Right forelimb (tissue), 1 donor: ENCODE results near the gene ENTPD8.
A peak's percentile ranks its signal among the peaks of the same experiment; 100 is the strongest.

ENCODE experiments used
- DNase-seq: peaks from one replicate; pipeline ENCODE4 v3.0.0-alpha.2; 2018

ENTPD8 gene

DNA sequence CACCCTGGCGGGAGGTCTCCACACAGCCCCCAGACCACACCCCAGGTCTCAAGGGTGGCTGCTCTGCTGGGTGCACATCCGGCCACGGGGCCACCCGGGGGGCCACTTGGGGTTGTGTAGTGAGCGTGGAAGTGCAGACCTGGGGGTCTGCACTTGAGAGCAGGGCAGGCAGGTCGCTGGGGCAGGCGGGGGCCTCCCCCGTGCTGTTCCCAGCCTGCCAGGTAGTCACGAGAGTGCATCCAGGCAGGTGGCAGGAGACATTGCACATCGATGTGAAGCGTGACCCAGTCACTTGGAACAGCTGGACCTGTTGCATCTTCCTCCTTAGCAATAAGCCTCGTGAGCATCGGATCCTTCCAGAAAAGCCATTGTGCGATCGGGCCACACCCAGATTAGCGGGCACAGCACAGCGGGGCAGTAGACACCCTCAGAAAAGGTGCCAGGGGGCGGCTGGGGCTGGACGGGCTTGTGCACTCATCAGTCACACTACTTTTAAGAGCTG, 4.8 kb upstream of the ENTPD8 start:
- no peak for DNase-seq

GRCh38 chr9:137445275-137445807, 4.2 kb upstream of the ENTPD8 start:
- peak; percentile 84 for DNase-seq

DNA sequence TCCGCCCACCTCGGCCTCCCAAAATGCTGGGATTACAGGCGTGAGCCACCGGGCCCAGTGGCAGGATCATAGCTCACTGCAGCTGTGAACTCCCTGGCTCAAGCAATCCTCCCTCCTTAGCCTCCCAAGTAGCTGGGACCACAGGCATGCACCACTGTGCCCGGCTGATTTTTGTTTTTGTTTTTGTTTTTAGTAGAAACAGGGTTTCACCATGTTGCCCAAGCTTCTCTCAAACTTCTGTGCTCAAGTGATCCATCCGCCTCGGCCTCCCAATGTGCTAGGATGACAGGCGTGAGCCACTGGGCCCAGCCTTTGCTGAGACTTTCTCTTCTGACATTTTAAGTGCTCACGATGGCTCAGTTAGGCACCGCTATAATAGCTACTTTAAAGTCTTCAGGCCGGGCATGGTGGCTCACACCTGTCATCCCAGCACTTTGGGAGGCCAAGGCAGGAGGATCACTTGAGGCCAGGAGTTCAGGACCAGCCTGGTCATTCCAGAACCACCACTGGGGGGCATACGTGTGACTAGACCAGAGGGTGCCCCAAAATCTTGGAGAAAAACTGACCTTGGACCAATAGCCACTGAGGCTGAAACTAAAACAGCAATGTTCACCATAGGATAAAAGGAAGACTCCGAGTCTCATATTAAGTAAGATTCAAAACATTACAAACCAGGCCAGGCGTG, 3.1 kb upstream of the ENTPD8 start:
- no peak for DNase-seq

DNA sequence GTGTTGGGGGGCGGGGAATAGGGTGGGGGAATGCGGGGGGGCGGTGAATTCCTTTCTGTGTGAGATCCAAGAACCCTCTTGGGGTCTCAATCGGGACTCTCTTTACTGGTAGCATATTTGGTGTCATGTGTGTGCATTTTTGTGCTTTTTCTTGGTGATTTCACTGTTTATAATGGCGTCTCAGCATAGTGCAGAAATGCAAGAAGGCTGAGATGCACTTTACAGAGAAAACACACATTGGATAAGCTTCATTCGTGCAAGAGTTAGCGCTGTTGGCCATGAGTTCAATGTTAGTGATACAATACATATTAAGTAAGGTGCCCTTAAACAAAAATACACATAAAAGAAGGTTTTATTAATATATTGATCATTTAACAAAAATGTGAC, 771 bp upstream of the ENTPD8 start:
- DNase-seq = no peak

GRCh38 chr9:137439158-137439714, 1.9 kb downstream of the ENTPD8 start:
- no peak for DNase-seq

DNA sequence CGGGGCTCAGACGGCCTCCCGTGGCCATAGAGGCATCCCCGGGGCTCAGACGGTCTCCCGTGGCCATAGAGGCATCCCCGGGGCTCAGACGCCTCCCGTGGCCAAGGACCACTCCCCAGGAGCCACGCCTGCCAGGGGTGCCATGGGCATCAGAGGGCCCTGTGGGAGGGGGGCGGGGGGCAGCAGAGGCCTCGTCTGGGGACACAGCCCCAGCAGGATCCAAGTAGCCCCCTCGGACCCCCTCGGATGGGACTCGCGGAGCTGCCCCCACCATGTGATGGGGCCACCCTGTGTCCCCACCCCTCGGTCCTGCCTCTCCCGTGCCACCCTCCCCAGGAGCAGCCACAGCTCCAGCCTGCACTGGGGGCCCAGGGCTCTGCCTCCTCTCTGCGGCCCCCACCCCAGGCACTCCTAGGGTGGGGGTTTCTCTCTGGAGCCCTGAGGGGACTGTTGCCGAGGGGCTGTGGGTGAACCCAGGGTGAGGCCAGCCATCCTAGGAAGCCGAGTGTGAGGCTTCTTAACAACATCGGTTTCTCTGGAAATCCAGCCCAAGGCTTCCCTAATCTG, 2.5 kb downstream of the ENTPD8 start:
- DNase-seq = no peak

DNA sequence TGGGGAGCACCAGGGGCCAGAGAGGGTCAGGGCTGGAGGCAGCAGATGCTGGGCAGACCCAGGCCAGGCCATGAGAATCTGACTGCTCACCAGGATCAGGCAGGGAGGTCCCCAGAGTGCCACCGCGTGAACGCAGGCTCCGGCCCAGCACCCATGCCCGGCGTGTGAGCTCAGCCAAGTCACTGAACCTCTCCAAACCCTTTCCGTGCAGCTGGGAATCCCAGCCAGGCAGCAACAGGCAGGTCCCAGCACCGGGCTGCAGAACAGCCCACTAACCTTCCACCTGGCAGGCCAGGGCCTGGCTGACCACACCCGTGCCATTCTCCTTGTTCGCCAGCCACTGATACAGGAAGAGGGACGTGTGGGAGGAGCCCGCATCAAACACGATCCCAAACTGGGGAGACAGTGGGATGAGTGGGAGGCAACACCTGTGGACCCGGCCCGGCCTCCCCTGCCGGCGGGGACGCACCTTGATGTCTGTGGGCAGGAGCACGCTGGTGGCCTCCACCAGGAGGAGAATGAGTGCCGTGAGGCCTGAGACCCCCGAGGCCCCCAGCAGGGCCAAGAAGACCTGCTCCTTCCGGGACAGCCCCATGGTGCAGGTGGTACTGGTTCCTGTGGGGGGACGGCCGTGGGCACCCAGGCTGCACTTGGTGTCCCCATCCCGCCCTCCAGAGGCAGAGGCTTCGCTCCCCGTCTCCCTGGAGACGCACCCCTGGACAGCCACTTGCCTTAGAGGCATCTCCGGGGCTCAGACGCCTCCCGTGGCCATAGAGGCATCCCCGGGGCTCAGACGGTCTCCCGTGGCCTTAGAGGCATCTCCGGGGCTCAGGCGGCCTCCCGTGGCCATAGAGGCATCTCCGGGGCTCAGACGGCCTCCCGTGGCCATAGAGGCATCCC, 3.2 kb downstream of the ENTPD8 start:
- no peak for DNase-seq

DNA sequence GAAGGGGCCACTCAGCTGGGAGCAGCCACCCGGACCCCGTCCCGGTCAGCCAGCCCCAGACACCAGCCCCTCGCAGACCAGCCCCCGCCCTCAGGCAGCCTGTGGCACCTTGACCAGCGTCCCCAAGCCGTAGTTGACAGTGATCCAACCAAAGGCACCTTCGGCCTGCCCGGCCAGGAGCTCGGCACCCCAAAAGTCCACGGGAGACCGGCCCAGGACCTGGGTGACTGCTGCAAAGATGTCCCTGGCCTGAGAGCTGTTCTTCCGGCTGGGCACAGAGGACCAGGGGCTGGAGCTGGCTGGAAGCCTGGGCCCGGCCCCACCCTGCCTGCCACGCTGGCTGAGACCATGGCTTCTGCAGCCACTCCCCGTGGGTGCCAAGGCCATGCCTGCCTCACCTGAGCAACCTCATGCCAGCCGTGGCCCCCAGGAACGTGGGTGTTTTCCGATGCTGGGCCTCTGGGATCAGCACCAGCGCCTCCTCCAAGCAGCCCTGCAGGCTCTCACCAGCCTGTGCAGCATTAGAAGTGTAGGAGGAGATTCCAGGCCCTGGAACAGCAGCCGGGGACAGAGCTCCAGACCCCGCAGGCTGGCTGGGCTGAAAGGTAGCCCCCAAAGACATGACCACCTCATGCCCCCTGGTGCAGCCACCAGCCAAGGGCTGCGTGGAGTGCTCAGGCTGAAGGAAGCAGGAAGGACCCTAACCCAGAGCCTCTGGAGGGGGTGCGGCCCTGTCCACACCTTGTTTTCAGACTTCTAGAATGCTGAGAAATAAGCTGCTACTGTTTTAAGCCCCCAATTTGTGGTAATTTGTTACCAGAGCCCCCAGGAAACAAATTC, 4.2 kb downstream of the ENTPD8 start:
- DNase-seq = no peak

GRCh38 chr9:137435980-137436760, 5.0 kb downstream of the ENTPD8 start:
- DNase-seq = no peak

- DNase-seq = no peak
Measured at GRCh38 chr9:137435381-137435891, 5.7 kb downstream of the ENTPD8 start.

DNA sequence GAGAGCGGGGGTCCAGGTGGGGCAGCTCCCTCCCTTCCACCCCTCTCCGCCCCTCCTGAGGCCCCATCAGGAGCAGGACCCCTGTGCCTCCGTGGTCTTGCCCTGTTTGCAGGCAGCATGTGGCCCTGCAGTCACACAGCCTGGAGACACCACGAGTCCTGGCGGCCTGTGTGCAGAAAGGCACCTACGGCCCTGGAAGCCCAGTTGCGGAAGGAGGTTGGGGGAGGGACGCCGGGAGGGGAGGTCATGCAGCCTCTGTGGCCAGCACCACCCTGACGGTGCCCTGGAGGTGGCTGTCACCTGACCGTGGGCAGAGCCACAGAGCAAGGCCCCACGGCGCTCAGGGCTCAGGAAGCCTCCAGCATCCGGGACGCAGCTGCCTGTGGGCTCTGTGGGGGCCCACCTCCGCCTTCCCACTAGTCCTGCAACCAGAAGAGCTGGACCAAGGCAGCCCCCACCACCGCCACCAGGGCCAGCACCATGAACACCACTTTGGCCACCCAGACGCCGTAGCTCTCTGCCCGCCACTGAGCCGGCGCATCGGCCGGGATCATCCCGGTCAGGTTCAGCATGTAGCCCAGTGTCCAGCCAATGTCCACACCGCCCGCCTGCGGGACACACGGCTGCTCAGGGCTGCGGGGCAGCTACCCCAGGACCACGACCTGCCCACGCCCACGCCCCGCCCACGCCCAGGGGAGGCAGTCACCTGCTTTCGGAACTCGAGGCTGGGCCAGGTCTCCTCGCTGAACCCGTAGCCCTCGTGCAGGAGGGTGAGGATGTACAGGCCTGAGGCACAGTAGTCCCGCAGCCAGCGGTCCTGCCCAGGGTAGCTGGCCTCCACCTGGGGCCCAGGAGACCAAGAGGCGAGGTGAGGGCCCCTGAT, 6.4 kb downstream of the ENTPD8 start:
- no peak for DNase-seq

DNA sequence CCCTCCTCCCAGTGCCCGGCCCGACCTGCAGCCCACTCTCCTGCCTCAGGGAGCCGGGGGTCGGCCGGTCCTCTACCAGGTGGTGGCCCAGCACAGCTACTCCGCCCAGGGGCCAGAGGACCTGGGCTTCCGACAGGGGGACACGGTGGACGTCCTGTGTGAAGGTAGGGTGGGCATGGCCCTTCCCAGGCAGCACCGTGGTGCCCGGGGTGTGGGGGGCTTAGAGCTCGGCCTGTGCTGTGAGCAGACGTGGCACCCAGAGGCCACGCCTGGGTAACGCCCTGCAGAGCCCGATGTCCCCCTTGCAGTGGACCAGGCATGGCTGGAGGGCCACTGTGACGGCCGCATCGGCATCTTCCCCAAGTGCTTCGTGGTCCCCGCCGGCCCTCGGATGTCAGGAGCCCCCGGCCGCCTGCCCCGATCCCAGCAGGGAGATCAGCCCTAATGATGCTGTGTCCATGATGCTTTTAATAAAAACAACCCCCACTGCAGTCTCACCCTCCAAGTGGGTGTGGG, 7.2 kb downstream of the ENTPD8 start:
- DNase-seq = no peak

DNA sequence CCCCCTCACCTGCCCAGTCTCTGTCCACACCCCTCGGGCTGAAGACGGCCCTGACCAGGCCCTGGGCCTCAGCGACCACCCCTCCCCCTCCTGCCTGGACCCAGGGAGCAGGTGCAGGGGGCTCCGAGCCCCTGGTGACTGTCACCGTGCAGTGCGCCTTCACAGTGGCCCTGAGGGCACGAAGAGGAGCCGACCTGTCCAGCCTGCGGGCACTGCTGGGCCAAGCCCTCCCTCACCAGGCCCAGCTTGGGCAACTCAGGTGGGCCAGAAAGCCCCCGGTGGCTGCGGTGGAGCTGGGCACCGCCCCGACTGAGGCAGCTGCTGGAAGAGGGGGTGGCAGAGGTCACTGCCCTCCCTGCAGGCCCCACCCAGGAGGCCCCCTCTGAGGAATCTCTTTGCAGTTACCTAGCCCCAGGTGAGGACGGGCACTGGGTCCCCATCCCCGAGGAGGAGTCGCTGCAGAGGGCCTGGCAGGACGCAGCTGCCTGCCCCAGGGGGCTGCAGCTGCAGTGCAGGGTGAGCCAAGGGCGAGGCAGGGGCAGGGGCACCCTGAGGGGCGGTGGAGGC, 7.7 kb downstream of the ENTPD8 start:
- no peak for DNase-seq

- DNase-seq = no peak
Measured at GRCh38 chr9:137432687-137433348, 8.3 kb downstream of the ENTPD8 start.

GRCh38 chr9:137431416-137431931, 9.7 kb downstream of the ENTPD8 start:
- no peak for DNase-seq

GRCh38 chr9:137430723-137431415, 10.3 kb downstream of the ENTPD8 start:
- no peak for DNase-seq

DNA sequence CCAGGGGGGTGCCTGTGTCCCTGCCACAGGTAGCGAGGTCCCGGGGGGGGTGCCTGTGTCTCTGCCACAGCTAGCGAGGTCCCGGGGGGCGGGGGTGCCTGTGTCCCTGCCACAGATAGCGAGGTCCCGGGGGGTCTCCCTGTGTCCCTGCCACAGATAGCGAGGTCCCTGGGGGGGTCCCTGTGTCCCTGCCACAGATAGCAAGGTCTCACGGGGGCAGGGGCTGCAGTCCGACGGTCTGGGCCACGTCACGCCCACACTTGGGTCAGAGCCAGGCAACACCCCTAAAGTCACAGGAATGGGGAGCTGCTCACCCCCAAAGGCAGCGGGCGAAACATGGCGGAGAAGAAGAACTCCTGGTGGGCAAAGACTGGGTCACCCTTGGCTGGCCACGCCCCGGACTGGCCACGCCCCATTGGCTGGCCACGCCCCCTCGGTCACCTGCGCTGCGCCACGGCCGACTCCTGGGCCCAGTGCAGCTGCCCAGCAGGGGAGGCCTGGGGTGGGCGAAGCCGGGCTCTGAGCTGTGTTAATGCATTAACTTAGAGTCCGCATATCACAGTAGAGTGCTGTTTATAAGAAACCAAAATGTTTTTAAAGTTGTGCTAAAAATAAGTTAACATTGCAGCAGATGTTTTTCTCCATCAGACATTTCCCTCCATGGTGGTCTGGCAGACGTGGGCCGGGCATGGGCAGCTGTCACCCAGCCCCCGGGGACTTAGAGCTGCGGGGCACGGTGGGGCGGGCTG, 11.0 kb downstream of the ENTPD8 start:
- DNase-seq = no peak
